ENCODE data around the gene VAV2. TPM values are rescaled to one million over a fixed set of nuclear protein-coding genes. Genes with fewer than 3 reads are reported as not detected.

The VAV2 gene
- total and polyA plus RNA-seq, 9 of the 15 experiments (the other 6 are each of a cell fraction or from before 2014, with no cell fraction given), result 0.01 to 2.7 (median 1.0) TPM; not detected in 1

DNA sequence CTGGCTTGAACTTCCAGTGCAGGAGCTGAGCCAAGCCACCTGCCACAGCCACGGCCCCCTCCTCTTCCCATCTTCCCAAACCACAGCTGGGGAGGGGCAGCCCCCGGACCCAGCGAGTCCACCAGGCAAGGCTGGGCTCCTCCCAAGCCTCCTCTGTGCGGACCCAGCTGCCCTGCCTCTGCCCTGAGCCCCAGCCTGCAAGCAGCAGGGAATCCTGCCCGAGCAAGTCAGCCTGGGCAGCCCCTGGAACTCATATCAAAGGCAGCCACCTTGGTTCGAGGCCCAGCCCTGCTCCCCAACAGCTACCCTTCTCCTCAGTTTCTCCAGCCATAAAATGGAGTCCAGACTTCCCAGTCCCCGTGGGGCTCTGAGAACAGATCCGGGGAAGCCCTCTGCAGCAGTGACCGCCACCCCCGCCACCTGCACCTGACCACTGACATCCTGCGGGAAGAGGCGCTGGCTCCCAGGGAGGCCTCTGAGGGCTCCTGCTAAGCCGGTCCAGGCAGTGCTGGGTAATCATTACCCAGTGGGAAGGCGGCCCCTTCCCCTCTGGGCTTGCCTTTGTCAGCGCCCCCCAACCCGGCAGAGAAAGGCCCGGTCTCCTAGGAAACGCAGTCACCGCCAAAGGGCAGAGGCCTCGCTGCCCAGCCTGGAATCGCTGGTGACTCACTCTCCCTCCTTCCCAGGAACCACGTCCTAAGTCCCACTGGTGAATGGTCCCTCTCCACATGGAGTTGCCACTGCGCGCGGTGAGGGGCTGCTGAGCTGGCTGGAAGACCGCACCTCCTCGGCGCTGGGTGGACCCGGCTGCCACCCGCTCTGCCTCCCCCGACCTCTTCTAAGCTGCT is 1.5 kb downstream of the VAV2 start (continued):
- TF ChIP-seq ZBTB40 (IDR thresholded peaks at IDR 0.05) (no peak), ZBTB40 (CRISPR knock-in tag; IDR thresholded peaks at IDR 0.05) (no peak), MCM5 (IDR thresholded peaks at IDR 0.05; ENCODE audit: low read depth) (no peak), CHD2 (IDR thresholded peaks at IDR 0.05; ENCODE audit: low read depth, low read length) (no peak), MAFK (IDR thresholded peaks at IDR 0.05; ENCODE audit: low read length) (no peak), BCLAF1 (IDR thresholded peaks at IDR 0.05; ENCODE audit: borderline replicate concordance in 1 of 2, control insufficient read depth in 1 of 2, low read depth in 2 of 2, low read length in 1 of 2) (no peak), SRSF7 (optimal IDR thresholded peaks at IDR 0.05; ENCODE audit: low read depth, low read length) (no peak), TCF7 (IDR thresholded peaks at IDR 0.05; ENCODE audit: borderline replicate concordance) (no peak)

Measured in K562 (cell line).